H9 (cell line): Measurements from ENCODE around the gene C5orf46. TPM values are rescaled to one million over a fixed set of nuclear protein-coding genes. Genes with fewer than 3 reads are reported as not detected.

Experiments
- DNase-seq: peaks from one replicate; pipeline ENCODE4 v3.0.0-alpha.2; 2017
- H2AFZ ChIP-seq: one replicate; pipeline ENCODE4 v1.6.1; 2013; ENCODE audit warnings: mild to moderate bottlenecking, low read length, control low read depth, moderate library complexity
- H2AK5ac ChIP-seq: 2 replicates; pipeline ENCODE4 v1.6.1; 2013; ENCODE audit warnings: low read length, control low read depth, mixed read lengths; ENCODE audit not compliant: insufficient read length
- H2BK120ac ChIP-seq: one replicate; pipeline ENCODE4 v1.6.1; 2013; ENCODE audit warnings: low read depth, mild to moderate bottlenecking, low read length, control low read depth, inconsistent platforms; ENCODE audit not compliant: poor library complexity, severe bottlenecking
- H2BK12ac ChIP-seq: 2 replicates; pipeline ENCODE4 v1.6.1; 2013; ENCODE audit warnings: low read length, control low read depth, mixed read lengths, low read depth; ENCODE audit not compliant: insufficient read length
- H2BK15ac ChIP-seq: 2 replicates; pipeline ENCODE4 v1.6.1; 2013; ENCODE audit warnings: low read depth, low read length, control low read depth
- H2BK20ac ChIP-seq: one replicate; pipeline ENCODE4 v1.6.1; 2013; ENCODE audit warnings: low read depth, mild to moderate bottlenecking, low read length, control low read depth, inconsistent platforms; ENCODE audit not compliant: poor library complexity, severe bottlenecking
- H2BK5ac ChIP-seq: 2 replicates; pipeline ENCODE4 v1.6.1; 2013; ENCODE audit warnings: low read length, control low read depth, mixed read lengths; ENCODE audit not compliant: insufficient read length
- H3K14ac ChIP-seq: 2 replicates; pipeline ENCODE4 v1.6.1; 2013; ENCODE audit warnings: low read length, control low read depth; ENCODE audit not compliant: insufficient read depth
- H3K18ac ChIP-seq: 2 replicates; pipeline ENCODE4 v1.6.1; 2013; ENCODE audit warnings: low read depth, mild to moderate bottlenecking, mixed read lengths, low read length, control low read depth; ENCODE audit not compliant: insufficient read length
- H3K23ac ChIP-seq: 2 replicates; pipeline ENCODE4 v1.6.1; 2013; ENCODE audit warnings: low read length, control low read depth, mixed read lengths, low read depth; ENCODE audit not compliant: insufficient read length
- H3K23me2 ChIP-seq: 2 replicates; pipeline ENCODE4 v1.6.1; 2013; ENCODE audit warnings: low read depth, mild to moderate bottlenecking, mixed read lengths, low read length, control low read depth; ENCODE audit not compliant: insufficient read length, poor library complexity, severe bottlenecking
- H3K27ac ChIP-seq: 2 replicates; pipeline ENCODE4 v1.5.1; 2013; ENCODE audit warnings: low read length, control low read depth, mixed read lengths, low read depth; ENCODE audit not compliant: insufficient read length
- H3K27me3 ChIP-seq: 2 replicates; pipeline ENCODE4 v1.6.1; 2013; ENCODE audit warnings: low read length, control low read depth, inconsistent platforms; ENCODE audit not compliant: insufficient read depth
- H3K4ac ChIP-seq: 2 replicates; pipeline ENCODE4 v1.6.1; 2013; ENCODE audit warnings: low read depth, mild to moderate bottlenecking, control low read depth, inconsistent platforms, low read length, moderate library complexity
- H3K4me1 ChIP-seq: 2 replicates; pipeline ENCODE4 v1.6.1; 2013; ENCODE audit warnings: low read length, control low read depth, inconsistent platforms; ENCODE audit not compliant: insufficient read depth
- H3K4me2 ChIP-seq: 2 replicates; pipeline ENCODE4 v1.6.1; 2013; ENCODE audit warnings: low read length, control low read depth, mixed read lengths; ENCODE audit not compliant: insufficient read length, insufficient read depth
- H3K56ac ChIP-seq: 2 replicates; pipeline ENCODE4 v1.6.1; 2013; ENCODE audit warnings: low read depth, mild to moderate bottlenecking, mixed read lengths, low read length, control low read depth; ENCODE audit not compliant: insufficient read length
- H3K79me1 ChIP-seq: 2 replicates; pipeline ENCODE4 v1.6.1; 2013; ENCODE audit warnings: low read depth, mild to moderate bottlenecking, moderate library complexity, low read length, control low read depth, inconsistent platforms; ENCODE audit not compliant: insufficient read depth, poor library complexity, severe bottlenecking
- H3K79me2 ChIP-seq: 2 replicates; pipeline ENCODE4 v1.6.1; 2013; ENCODE audit warnings: low read length, control low read depth, inconsistent platforms; ENCODE audit not compliant: insufficient read depth
- H3K9ac ChIP-seq: 2 replicates; pipeline ENCODE4 v1.6.1; 2013; ENCODE audit warnings: low read length, control low read depth, mixed read lengths; ENCODE audit not compliant: insufficient read length; ENCODE audit errors: extremely low read depth
- H3K9me3 ChIP-seq: one replicate; pipeline ENCODE4 v1.6.1; 2013; ENCODE audit warnings: low read depth, low read length, inconsistent platforms; ENCODE audit not compliant: control insufficient read depth
- H3T11ph ChIP-seq: one replicate; pipeline ENCODE4 v1.6.1; 2013; ENCODE audit warnings: mild to moderate bottlenecking, low read length, control low read depth, inconsistent platforms
- H4K20me1 ChIP-seq: one replicate; pipeline ENCODE4 v1.6.1; 2013; ENCODE audit not compliant: control insufficient read depth, insufficient read length, insufficient read depth
- H4K5ac ChIP-seq: 2 replicates; pipeline ENCODE4 v1.6.1; 2013; ENCODE audit warnings: low read depth, mild to moderate bottlenecking, mixed read lengths, low read length, control low read depth; ENCODE audit not compliant: insufficient read length
- H4K8ac ChIP-seq: replicated peaks from 2 replicates; pipeline ENCODE4 v1.6.1; 2013; ENCODE audit warnings: low read length, control low read depth, mixed read lengths, low read depth; ENCODE audit not compliant: insufficient read length
- H4K91ac ChIP-seq: 2 replicates; pipeline ENCODE4 v1.6.1; 2013; ENCODE audit warnings: low read depth, mild to moderate bottlenecking, moderate library complexity, mixed read lengths, low read length, control low read depth; ENCODE audit not compliant: insufficient read length
- H3K27ac Mint-ChIP-seq, 3 experiments: 2 replicates in 2 of 3; 3 replicates in 1 of 3; pipeline ENCODE4 v1.8.0; 2020 to 2021; ENCODE audit warnings: mixed read lengths in 3 of 3, mild to moderate bottlenecking in 1 of 3, moderate library complexity in 1 of 3
- H3K27me3 Mint-ChIP-seq: 2 replicates; pipeline ENCODE4 v1.8.0; 2021; ENCODE audit warnings: low read depth, mild to moderate bottlenecking, moderate library complexity, mixed read lengths
- H3K36me3 Mint-ChIP-seq, 3 experiments: 2 replicates in 2 of 3; 3 replicates in 1 of 3; pipeline ENCODE4 v1.8.0; 2020 to 2021; ENCODE audit warnings: low read depth in 3 of 3, mixed read lengths in 3 of 3; ENCODE audit not compliant: insufficient read depth in 1 of 3
- H3K4me1 Mint-ChIP-seq, 2 experiments: 2 replicates each; pipeline ENCODE4 v1.8.0; 2020; ENCODE audit warnings: mixed read lengths in 2 of 2
- H3K4me3 Mint-ChIP-seq, 2 experiments: 2 replicates in 1 of 2; 3 replicates in 1 of 2; pipeline ENCODE4 v1.8.0; 2020 to 2021; ENCODE audit warnings: mild to moderate bottlenecking in 2 of 2, mixed read lengths in 2 of 2, moderate library complexity in 1 of 2
- H3K9me3 Mint-ChIP-seq, 2 experiments: 2 replicates in 1 of 2; 3 replicates in 1 of 2; pipeline ENCODE4 v1.8.0; 2020; ENCODE audit warnings: mild to moderate bottlenecking in 2 of 2, mixed read lengths in 2 of 2, moderate library complexity in 1 of 2
- CTCF ChIP-seq: fragments of 200-600 bp; sonication (generic); conservative IDR thresholded peaks from 3 replicates; pipeline ENCODE4 v1.8.0; 2021; ENCODE audit warnings: antibody characterized with exemption, mild to moderate bottlenecking
- WGBS: extraction: QIAGEN DNeasy Blood & Tissue Kit; methylation state at CpG from one replicate; pipeline ENCODE4 v1.1.7; 2013; ENCODE audit warnings: missing lambda C conversion rate, low lambda C conversion rate, mixed read lengths; ENCODE audit not compliant: insufficient read length; ENCODE audit errors: extremely low coverage; 5-methylcytosine and 5-hydroxymethylcytosine counted together
- total RNA-seq: library from RNA; stranded (reverse); gene quantifications from 2 replicates; pipeline ENCODE4 v1.2.1, GENCODE V29; 2021

Gene C5orf46
- total RNA-seq, 1 experiment from 2014 or later: not detected

- Mint-ChIP-seq H3K27ac (no peak overlapping the region), H3K4me3 (no peak overlapping the region), H3K9me3 (no peaks in the 10 kb centered on the region; a peak in 1 of 5 replicates), H3K4me1 (peaks cover 18 to 59% of the 10 kb centered on the region in 2 experiments), H3K36me3 (peaks cover 0 to 41% (median 2%) of the 10 kb centered on the region in 3 experiments; a peak in 3 of 7 replicates), H3K27me3 (no peaks in the 10 kb centered on the region)
- H2BK15ac ChIP-seq: no peak overlapping the region
- no peak overlapping the region for H3K27ac ChIP-seq
- peaks cover 3% of the 10 kb centered on the region for H3K79me1 ChIP-seq
- no peaks in the 10 kb centered on the region for H3K27me3 ChIP-seq
- H3K23ac ChIP-seq: no peak overlapping the region
- peak; percentile 46; the same call in 2 of the 3 replicates for TF ChIP-seq CTCF
- H2BK12ac ChIP-seq: no peak overlapping the region
- no peak overlapping the region for H3K14ac ChIP-seq
- no peak overlapping the region for H3K4ac ChIP-seq
- H2AK5ac ChIP-seq: no peak overlapping the region
- H4K20me1 ChIP-seq: no peaks in the 10 kb centered on the region
- H4K8ac ChIP-seq: no peak overlapping the region
- WGBS: no CpG with 5 or more reads among the region's 3 CpGs
- no peaks in the 10 kb centered on the region for H3K9me3 ChIP-seq
- no peak overlapping the region for H3K4me2 ChIP-seq
- H3K23me2 ChIP-seq: no peaks in the 10 kb centered on the region
- H3K18ac ChIP-seq: no peak overlapping the region
- no peak overlapping the region for H4K91ac ChIP-seq
- H2BK20ac ChIP-seq: no peak overlapping the region
- no peak overlapping the region for H3K56ac ChIP-seq
- no peak overlapping the region for H2BK5ac ChIP-seq
- no peak overlapping the region for H4K5ac ChIP-seq
- no peak overlapping the region for H2AFZ ChIP-seq
- H3K9ac ChIP-seq: no peak overlapping the region
- peaks cover 20% of the 10 kb centered on the region for H3K4me1 ChIP-seq
- peaks cover 2% of the 10 kb centered on the region; the same call in 1 of the 2 replicates for H3K79me2 ChIP-seq
- DNase-seq: no peak
- no peak overlapping the region for H3T11ph ChIP-seq
- no peak overlapping the region for H2BK120ac ChIP-seq
Measured at GRCh38 chr5:147879784-147880183, 26.6 kb downstream of the C5orf46 start.
